Left lung (tissue), 10 donors: ENCODE results near the gene OR1M1. TPM values are rescaled to one million over a fixed set of nuclear protein-coding genes. Genes with fewer than 3 reads are reported as not detected.

Experiments used
- ATAC-seq: fragments of 200-7000 bp; cut with Tn5 transposase; one replicate; pipeline ENCODE4 v1.9.1; 2020; ENCODE audit warnings: moderate library complexity
- DNase-seq, 4 donors: peaks; one replicate each; pipeline ENCODE4 v3.0.0-alpha.2; 2013 to 2020
- H3K27ac ChIP-seq, 2 donors: fragments of 200-600 bp; sonication (generic) in 1 of 2; one replicate each; pipeline versions ENCODE4 v1.5.0 to v1.8.0; 2020 to 2021
- H3K27me3 ChIP-seq, 2 donors: fragments of 200-600 bp; sonication (generic) in 1 of 2; one replicate each; pipeline versions ENCODE4 v1.5.0 to v1.8.0; 2020 to 2021
- H3K36me3 ChIP-seq, 2 donors: fragments of 200-600 bp; sonication (generic) in 1 of 2; one replicate each; pipeline versions ENCODE4 v1.5.0 to v1.8.0; 2020 to 2021
- H3K4me1 ChIP-seq, 2 donors: fragments of 200-600 bp; one replicate each; pipeline ENCODE4 v1.8.0; 2021
- H3K4me3 ChIP-seq, 2 donors: fragments of 200-600 bp; sonication (generic) in 1 of 2; one replicate each; pipeline versions ENCODE4 v1.5.0 to v1.8.0; 2020 to 2021; ENCODE audit warnings: mild to moderate bottlenecking in 1 of 2
- H3K9me3 ChIP-seq, 2 donors: fragments of 200-600 bp; sonication (generic) in 1 of 2; one replicate each; pipeline versions ENCODE4 v1.5.0 to v1.8.0; 2020 to 2021
- intact Hi-C, 2 donors: fragments of 100-400 bp; cut with DNase I; formaldehyde crosslinking; loops; one replicate each; pipeline versions ENCODE4 v1.11.2 to v1.14.2; 2022
- polyA plus RNA-seq, 6 donors: library from polyadenylated mRNA; unstranded; fragments of 120-200 nt; gene quantifications; one replicate each; pipeline ENCODE4 v1.2.1, GENCODE V29; 2013; ENCODE audit not compliant: insufficient read length in 6 of 6
- total RNA-seq, 2 donors: library from RNA; stranded (reverse); fragmentation: NEBNext Ultra II Directional; extraction: Animal tissue kit (Norgen Biotek cat#: 25700); gene quantifications; one replicate each; pipeline ENCODE4 v1.2.1, GENCODE V29; 2021
- TF ChIP-seq, protein P1 (sequence below), 2 donors: fragments of 200-600 bp; sonication (generic) in 1 of 2; IDR thresholded peaks; one replicate each; pipeline versions ENCODE4 v1.5.0 to v1.8.0; 2021; ENCODE audit warnings: antibody characterized with exemption in 2 of 2
- donor health status: DM: no; HTN: yes; CAD: no.
- donor health status: DM: no; HTN: no; CAD: no.

OR1M1 gene
- total and polyA plus RNA-seq, 8 donors = 0.09 to 0.13 (median 0.11) TPM; not detected in 4

DNA sequence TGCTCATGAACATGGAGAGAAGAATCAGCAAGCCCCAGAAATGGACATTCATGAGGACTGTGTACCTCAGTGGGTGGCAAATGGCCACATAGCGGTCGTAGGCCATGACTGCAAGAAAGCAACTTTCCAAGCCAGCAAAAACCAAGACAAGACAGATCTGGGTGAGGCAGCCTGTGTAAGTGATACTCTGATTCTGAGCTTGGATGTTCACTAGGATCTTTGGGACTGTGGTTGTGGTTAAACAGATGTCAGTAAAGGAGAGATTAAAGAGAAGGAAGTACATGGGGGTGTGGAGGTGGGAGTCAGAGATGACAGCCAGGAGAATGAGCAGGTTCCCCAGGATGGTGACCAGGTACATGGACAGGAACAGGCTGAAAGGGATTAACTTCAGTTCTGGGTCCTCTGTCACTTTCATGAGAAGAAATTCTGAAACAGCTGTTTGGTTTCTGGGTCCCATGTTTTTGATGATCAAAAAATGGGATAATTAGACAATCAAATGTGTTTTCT, 28.5 kb downstream of the OR1M1 start, which contains the start of gene OR7G1:
Gene OR7G1, minus strand, starts transcription at position 457 of the 507 bp plus-strand sequence. Its CDS starts 0 bp downstream, at position 457.
- no peak for DNase-seq
- H3K4me3 ChIP-seq = no peak within 1 kb of the TSS
- no peaks in the 10 kb centered on the region for H3K9me3 ChIP-seq
- peaks cover 0 to 40% of the 10 kb centered on the region in 2 donors for H3K27me3 ChIP-seq
- intact Hi-C loops = no loop called here
- H3K27ac ChIP-seq = no peak within 1 kb of the TSS
- TF ChIP-seq, protein P1, sequence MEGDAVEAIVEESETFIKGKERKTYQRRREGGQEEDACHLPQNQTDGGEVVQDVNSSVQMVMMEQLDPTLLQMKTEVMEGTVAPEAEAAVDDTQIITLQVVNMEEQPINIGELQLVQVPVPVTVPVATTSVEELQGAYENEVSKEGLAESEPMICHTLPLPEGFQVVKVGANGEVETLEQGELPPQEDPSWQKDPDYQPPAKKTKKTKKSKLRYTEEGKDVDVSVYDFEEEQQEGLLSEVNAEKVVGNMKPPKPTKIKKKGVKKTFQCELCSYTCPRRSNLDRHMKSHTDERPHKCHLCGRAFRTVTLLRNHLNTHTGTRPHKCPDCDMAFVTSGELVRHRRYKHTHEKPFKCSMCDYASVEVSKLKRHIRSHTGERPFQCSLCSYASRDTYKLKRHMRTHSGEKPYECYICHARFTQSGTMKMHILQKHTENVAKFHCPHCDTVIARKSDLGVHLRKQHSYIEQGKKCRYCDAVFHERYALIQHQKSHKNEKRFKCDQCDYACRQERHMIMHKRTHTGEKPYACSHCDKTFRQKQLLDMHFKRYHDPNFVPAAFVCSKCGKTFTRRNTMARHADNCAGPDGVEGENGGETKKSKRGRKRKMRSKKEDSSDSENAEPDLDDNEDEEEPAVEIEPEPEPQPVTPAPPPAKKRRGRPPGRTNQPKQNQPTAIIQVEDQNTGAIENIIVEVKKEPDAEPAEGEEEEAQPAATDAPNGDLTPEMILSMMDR (IDR thresholded peaks at IDR 0.05) = no peak
- H3K4me1 ChIP-seq = no peaks in the 10 kb centered on the region
- ATAC-seq = no peak
- H3K36me3 ChIP-seq = no peaks in the 10 kb centered on the region

DNA sequence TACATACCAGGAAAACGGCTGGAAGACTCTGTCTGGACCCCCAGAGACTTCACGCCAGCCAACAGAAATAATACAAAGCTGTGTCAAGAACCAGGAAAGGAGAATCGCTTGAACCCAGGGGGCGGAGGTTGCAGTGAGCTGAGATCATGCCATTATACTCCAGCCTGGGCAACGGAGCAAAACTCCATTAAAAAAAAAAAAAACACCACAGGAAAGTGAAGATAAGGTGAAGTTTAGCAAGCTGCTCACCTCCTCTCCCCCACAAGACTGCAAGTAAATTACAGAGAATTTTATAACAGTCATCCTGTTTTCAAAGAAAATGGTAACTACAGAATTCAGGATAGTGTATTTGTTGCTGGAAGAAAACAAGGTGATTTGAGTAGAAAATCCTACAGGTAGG, 29.7 kb downstream of the OR1M1 start:
- Histone ChIP-seq H3K4me1 (no peaks in the 10 kb centered on the region), H3K27ac (no peak overlapping the region), H3K27me3 (peaks cover 0 to 41% of the 10 kb centered on the region in 2 donors), H3K9me3 (no peaks in the 10 kb centered on the region), H3K4me3 (no peak overlapping the region), H3K36me3 (no peaks in the 10 kb centered on the region)
- DNase-seq (no peak), ATAC-seq (no peak)
- intact Hi-C loops = no loop called here
- TF ChIP-seq, protein P1 (IDR thresholded peaks at IDR 0.05) = no peak

DNA sequence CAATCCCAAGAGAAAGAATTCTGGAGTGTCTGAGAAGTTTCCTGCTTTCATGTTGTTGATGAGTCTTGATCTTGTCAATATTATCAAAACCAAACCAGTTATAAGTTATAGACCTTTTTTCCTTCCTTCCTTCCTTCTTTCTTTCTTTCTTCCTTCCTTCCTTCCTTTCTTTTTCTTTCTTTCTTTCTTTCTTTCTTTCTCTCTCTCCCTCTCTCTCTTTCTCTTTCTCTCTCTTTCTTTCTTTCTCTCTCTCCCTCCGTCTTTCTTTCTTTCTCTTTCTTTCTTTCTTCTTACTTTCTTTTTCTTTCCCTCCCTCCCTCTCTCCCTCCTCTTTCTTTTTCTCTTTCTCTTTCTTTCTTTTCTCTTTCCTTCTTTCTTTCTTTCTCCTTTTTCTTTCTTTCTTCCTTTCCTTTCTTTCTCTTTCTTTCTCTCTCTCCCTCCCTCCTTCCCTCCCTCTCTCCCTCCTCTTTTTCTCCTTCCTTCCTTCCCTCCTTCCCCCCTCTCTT, 40.1 kb downstream of the OR1M1 start, which contains the start of gene OR7G3:
Gene OR7G3, minus strand, starts transcription at position 51 of the 506 bp plus-strand sequence. Its CDS starts 0 bp downstream, at position 51.
- intact Hi-C loops = no loop called here
- no peaks in the 10 kb centered on the region for H3K9me3 ChIP-seq
- DNase-seq (no peak), ATAC-seq (no peak)
- peaks cover 0 to 26% of the 10 kb centered on the region in 2 donors for H3K27me3 ChIP-seq
- H3K4me1 ChIP-seq = peaks cover 0 to 4% of the 10 kb centered on the region in 2 donors
- no peak within 1 kb of the TSS for H3K4me3 ChIP-seq
- TF ChIP-seq, protein P1 (IDR thresholded peaks at IDR 0.05) = no peak
- no peaks in the 10 kb centered on the region for H3K36me3 ChIP-seq
- no peak within 1 kb of the TSS for H3K27ac ChIP-seq

DNA sequence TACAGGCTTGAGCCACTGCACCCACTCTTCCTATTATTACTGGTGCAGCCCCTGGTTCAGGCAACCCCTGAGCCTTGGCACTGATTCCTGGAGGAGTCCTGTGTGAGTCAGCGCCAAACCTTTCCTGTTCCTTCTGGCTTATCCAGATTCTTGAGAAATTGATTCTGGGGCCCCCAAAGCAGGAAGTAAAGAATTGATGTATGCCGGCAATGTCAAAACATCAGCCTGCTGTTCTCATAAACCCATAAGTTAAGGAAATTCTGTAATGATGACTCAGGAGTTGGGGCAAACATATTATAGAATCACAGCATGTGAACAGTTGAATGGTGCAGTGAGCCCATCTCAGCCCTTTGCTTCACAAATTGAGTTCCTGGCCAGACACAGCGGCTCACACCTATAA, 41.3 kb downstream of the OR1M1 start:
- Histone ChIP-seq H3K4me3 (no peak overlapping the region), H3K27me3 (peaks cover 0 to 26% of the 10 kb centered on the region in 2 donors), H3K36me3 (no peaks in the 10 kb centered on the region), H3K27ac (no peak overlapping the region), H3K4me1 (peaks cover 0 to 4% of the 10 kb centered on the region in 2 donors), H3K9me3 (no peaks in the 10 kb centered on the region)
- ATAC-seq (no peak), DNase-seq (no peak)
- TF ChIP-seq, protein P1 (IDR thresholded peaks at IDR 0.05) = no peak
- intact Hi-C loops = no loop called here

DNA sequence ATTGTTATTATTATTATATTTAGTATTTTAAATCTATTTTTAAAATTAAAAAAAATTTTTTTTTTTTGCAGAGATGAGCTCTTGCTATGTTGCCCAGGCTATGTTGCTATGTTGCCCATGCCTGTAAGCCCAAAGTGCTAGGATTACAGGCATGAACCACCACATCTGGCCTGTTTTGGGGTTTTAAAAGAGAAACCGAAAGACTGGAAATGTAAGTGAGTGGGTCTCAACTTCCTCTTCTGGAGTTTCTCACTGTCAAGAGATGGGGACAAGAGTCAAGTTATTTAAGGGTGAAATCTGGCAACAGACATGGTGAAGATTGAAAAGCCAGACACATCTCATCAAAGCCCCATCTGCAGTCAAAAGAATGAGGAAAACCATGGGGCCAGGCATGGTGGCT, 44.1 kb downstream of the OR1M1 start:
- H3K36me3 ChIP-seq = no peaks in the 10 kb centered on the region
- TF ChIP-seq, protein P1 (IDR thresholded peaks at IDR 0.05) = no peak
- H3K9me3 ChIP-seq = no peaks in the 10 kb centered on the region
- no peak overlapping the region for H3K27ac ChIP-seq
- ATAC-seq (no peak), DNase-seq (no peak)
- intact Hi-C loops = no loop called here
- no peak overlapping the region for H3K4me3 ChIP-seq
- H3K27me3 ChIP-seq = peaks cover 0 to 28% of the 10 kb centered on the region in 2 donors
- H3K4me1 ChIP-seq = peaks cover 0 to 7% of the 10 kb centered on the region in 2 donors
